ENCODE results near the gene DNPH1. TPM values are rescaled to one million over a fixed set of nuclear protein-coding genes. Genes with fewer than 3 reads are reported as not detected.

The DNPH1 gene
- total RNA-seq, 4 donors from 2014 or later: 42.3 to 87.6 (median 69.2) TPM

GRCh38 chr6:43181621-43181941, 47.7 kb downstream of the DNPH1 start:
- TF ChIP-seq CTCF (IDR thresholded peaks at IDR 0.05 in 4 of 5, conservative IDR thresholded peaks at IDR 0.05 in 1 of 5) (no peak), POLR2A (IDR thresholded peaks at IDR 0.05) (no peak)
- in situ Hi-C loops (cut with MboI; ENCODE audit: low sequenced_read_pairs in 4 of 4) (no loop called here), intact Hi-C loops (cut with DNase I; ENCODE audit: low total_unique reads) (loop anchor here (5.0 kb wide), 1 partner anchor 336 kb away; the partner anchor contains the start of genes POLR1C and YIPF3)
- DNase-seq (no peak), ATAC-seq (peak; percentile 8 to 44)
- no peaks in the 10 kb centered on the region for H3K27me3 ChIP-seq
- H3K27ac ChIP-seq: peak overlapping the region; percentile 78 to 88 (median 84)
- H3K4me3 ChIP-seq: peak overlapping the region; percentile 57 to 99 (median 82)
- H3K4me1 ChIP-seq: peaks cover 16 to 22% of the 10 kb centered on the region in 2 donors
- no peaks in the 10 kb centered on the region for H3K9me3 ChIP-seq
- peaks cover 0 to 51% of the 10 kb centered on the region in 2 donors for H3K36me3 ChIP-seq

- H3K9me3 ChIP-seq: no peaks in the 10 kb centered on the region
- ATAC-seq (no peak), DNase-seq (no peak)
- no peak overlapping the region for H3K4me3 ChIP-seq
- intact Hi-C loops (cut with DNase I; ENCODE audit: low total_unique reads) (loop anchor here (5.0 kb wide), 1 partner anchor 336 kb away; the partner anchor contains the start of genes POLR1C and YIPF3), in situ Hi-C loops (cut with MboI; ENCODE audit: low sequenced_read_pairs in 4 of 4) (no loop called here)
- peak overlapping the region; percentile 78 to 88 (median 84) for H3K27ac ChIP-seq
- H3K36me3 ChIP-seq: peaks cover 0 to 51% of the 10 kb centered on the region in 2 donors
- TF ChIP-seq CTCF (IDR thresholded peaks at IDR 0.05 in 4 of 5, conservative IDR thresholded peaks at IDR 0.05 in 1 of 5): no peak
- no peak for TF ChIP-seq POLR2A (IDR thresholded peaks at IDR 0.05)
- H3K4me1 ChIP-seq: peaks cover 17 to 25% of the 10 kb centered on the region in 2 donors
- no peaks in the 10 kb centered on the region for H3K27me3 ChIP-seq
These were observed 48.3 kb downstream of the DNPH1 start for GRCh38 chr6:43180985-43181384.

GRCh38 chr6:43180058-43180457, 49.2 kb downstream of the DNPH1 start:
- intact Hi-C loops (cut with DNase I; ENCODE audit: low total_unique reads) (loop anchor here (5.0 kb wide), 1 partner anchor 337 kb away; the partner anchor contains the start of genes POLR1C and YIPF3), in situ Hi-C loops (cut with MboI; ENCODE audit: low sequenced_read_pairs in 4 of 4) (no loop called here)
- H3K4me1 ChIP-seq: peaks cover 26 to 33% of the 10 kb centered on the region in 2 donors
- TF ChIP-seq CTCF (IDR thresholded peaks at IDR 0.05 in 4 of 5, conservative IDR thresholded peaks at IDR 0.05 in 1 of 5): no peak
- no peaks in the 10 kb centered on the region for H3K27me3 ChIP-seq
- H3K9me3 ChIP-seq: no peaks in the 10 kb centered on the region
- no peak for DNase-seq
- H3K27ac ChIP-seq: peak overlapping the region in 1 of 4 donors; percentile 14
- H3K36me3 ChIP-seq: peaks cover 0 to 51% of the 10 kb centered on the region in 2 donors
- H3K4me3 ChIP-seq: no peak overlapping the region
- ATAC-seq: no peak

- no peak overlapping the region for H3K27ac ChIP-seq
- ATAC-seq (no peak), DNase-seq (no peak)
- intact Hi-C loops (cut with DNase I; ENCODE audit: low total_unique reads) (loop anchor here (10.0 kb wide), 1 partner anchor 1444 kb away; the partner anchor contains the start of gene TFEB), in situ Hi-C loops (cut with MboI; ENCODE audit: low sequenced_read_pairs in 4 of 4) (no loop called here)
- peaks cover 30 to 37% of the 10 kb centered on the region in 2 donors for H3K4me1 ChIP-seq
- H3K9me3 ChIP-seq: no peaks in the 10 kb centered on the region
- H3K27me3 ChIP-seq: no peaks in the 10 kb centered on the region
- TF ChIP-seq CTCF (IDR thresholded peaks at IDR 0.05 in 4 of 5, conservative IDR thresholded peaks at IDR 0.05 in 1 of 5): no peak
- no peak for TF ChIP-seq POLR2A (IDR thresholded peaks at IDR 0.05)
- H3K4me3 ChIP-seq: no peak overlapping the region
- peaks cover 0 to 43% of the 10 kb centered on the region in 2 donors for H3K36me3 ChIP-seq
These were observed 50.1 kb downstream of the DNPH1 start for GRCh38 chr6:43178951-43179830.
